ENCODE results near the gene SLC7A14. TPM values are rescaled to one million over a fixed set of nuclear protein-coding genes. Genes with fewer than 3 reads are reported as not detected.

The SLC7A14 gene
- total and polyA plus RNA-seq, 2 donors = 0.05 TPM

GRCh38 chr3:170414202-170414663 is 171.6 kb downstream of the SLC7A14 start:
- Histone ChIP-seq H3K9me3 (ENCODE audit: control insufficient read depth in 2 of 2, insufficient read depth in 1 of 2, low read length in 1 of 2) (no peaks in the 10 kb centered on the region), H3K4me1 (ENCODE audit: control insufficient read depth in 2 of 2, insufficient read depth in 2 of 2, low read length in 2 of 2) (peaks cover 5 to 7% of the 10 kb centered on the region in 2 donors), H3K27me3 (ENCODE audit: control insufficient read depth in 2 of 2, insufficient read depth in 1 of 2, low read length in 1 of 2) (peaks cover 21 to 33% of the 10 kb centered on the region in 2 donors), H3K36me3 (ENCODE audit: control insufficient read depth in 2 of 2, insufficient read depth in 2 of 2, low read length in 1 of 2) (no peaks in the 10 kb centered on the region), H3K4me3 (ENCODE audit: low read length in 2 of 2) (no peak overlapping the region), H3K27ac (ENCODE audit: low read depth in 1 of 2, low read length in 1 of 2) (no peak overlapping the region)
- peak in 8 of 9 donors; percentile 20 to 72 (median 32) for DNase-seq (ENCODE audit: low read depth in 6 of 9, low spot score in 9 of 9)
- 39% methylated on average over 5 of the region's 5 CpGs for WGBS

GRCh38 chr3:170413291-170413690 is 172.6 kb downstream of the SLC7A14 start:
- 95% methylated on average over 4 of the region's 4 CpGs for whole genome bisulfite sequencing

GRCh38 chr3:170410428-170411029 is 175.3 kb downstream of the SLC7A14 start:
- no peak overlapping the region for H3K4me3 ChIP-seq (ENCODE audit: low read length in 2 of 2)
- no peak for DNase-seq (ENCODE audit: low read depth in 6 of 9, low spot score in 9 of 9)
- WGBS = 78% methylated on average over 4 of the region's 4 CpGs

More at GRCh38 chr3:170413291-170413690, 172.6 kb downstream of the SLC7A14 start:
- Histone ChIP-seq H3K27ac (ENCODE audit: low read depth in 1 of 2, low read length in 1 of 2) (no peak overlapping the region), H3K27me3 (ENCODE audit: control insufficient read depth in 2 of 2, insufficient read depth in 1 of 2, low read length in 1 of 2) (peaks cover 11 to 24% of the 10 kb centered on the region in 2 donors), H3K9me3 (ENCODE audit: control insufficient read depth in 2 of 2, insufficient read depth in 1 of 2, low read length in 1 of 2) (no peaks in the 10 kb centered on the region), H3K36me3 (ENCODE audit: control insufficient read depth in 2 of 2, insufficient read depth in 2 of 2, low read length in 1 of 2) (no peaks in the 10 kb centered on the region), H3K4me3 (ENCODE audit: low read length in 2 of 2) (no peak overlapping the region), H3K4me1 (ENCODE audit: control insufficient read depth in 2 of 2, insufficient read depth in 2 of 2, low read length in 2 of 2) (peaks cover 0 to under 1% of the 10 kb centered on the region in 2 donors)
- no peak for DNase-seq (ENCODE audit: low read depth in 6 of 9, low spot score in 9 of 9)

More at GRCh38 chr3:170410428-170411029, 175.3 kb downstream of the SLC7A14 start:
- H3K27ac ChIP-seq (ENCODE audit: low read depth in 1 of 2, low read length in 1 of 2) = no peak overlapping the region
- peaks cover 0 to 3% of the 10 kb centered on the region in 2 donors for H3K27me3 ChIP-seq (ENCODE audit: control insufficient read depth in 2 of 2, insufficient read depth in 1 of 2, low read length in 1 of 2)
- no peaks in the 10 kb centered on the region for H3K4me1 ChIP-seq (ENCODE audit: control insufficient read depth in 2 of 2, insufficient read depth in 2 of 2, low read length in 2 of 2)
- H3K9me3 ChIP-seq (ENCODE audit: control insufficient read depth in 2 of 2, insufficient read depth in 1 of 2, low read length in 1 of 2) = no peaks in the 10 kb centered on the region
- no peaks in the 10 kb centered on the region for H3K36me3 ChIP-seq (ENCODE audit: control insufficient read depth in 2 of 2, insufficient read depth in 2 of 2, low read length in 1 of 2)

Other genes with a start within 250 kb of the SLC7A14 start
- 30.6 TPM for gene SKIL, start 228.4 kb downstream of the SLC7A14 start, total RNA-seq
- gene SKIL, start 228.4 kb downstream of the SLC7A14 start, polyA plus RNA-seq = 23.0 TPM
- 0.47 TPM for gene CLDN11, start 167.2 kb downstream of the SLC7A14 start, total RNA-seq
- gene CLDN11, start 167.2 kb downstream of the SLC7A14 start, polyA plus RNA-seq = 1.5 TPM

All from thymus (tissue), 11 donors.